Lower leg skin (tissue), 3 donors: Measurements from ENCODE around the gene LMO3.

ENCODE experiments used
- CTCF ChIP-seq, 3 donors: fragments of 450-650 bp; IDR thresholded peaks; one replicate each; pipeline ENCODE4 v1.5.1; 2016; ENCODE audit warnings: antibody characterized with exemption in 3 of 3, mild to moderate bottlenecking in 3 of 3, moderate library complexity in 2 of 3
- POLR2A ChIP-seq, 2 donors: fragments of 450-650 bp; IDR thresholded peaks; one replicate each; pipeline ENCODE4 v1.6.1; 2016 to 2017; ENCODE audit warnings: antibody characterized with exemption in 2 of 2, mild to moderate bottlenecking in 1 of 2, moderate library complexity in 1 of 2

- no peak for TF ChIP-seq CTCF (IDR thresholded peaks at IDR 0.05)
- TF ChIP-seq POLR2A (IDR thresholded peaks at IDR 0.05), result no peak
Measured at GRCh38 chr12:16618256-16618655, 12.3 kb upstream of the LMO3 start.
